CD14-positive monocyte (primary cell): ENCODE results near the gene RELL2. TPM values are rescaled to one million over a fixed set of nuclear protein-coding genes. Genes with fewer than 3 reads are reported as not detected.

Experiments used
- DNase-seq, 3 donors: peaks; one replicate each; pipeline ENCODE4 v3.0.0-alpha.2; 2011 to 2022
- H2AFZ ChIP-seq: 2 replicates; pipeline ENCODE4 v1.6.0; 2012; ENCODE audit warnings: mild to moderate bottlenecking, low read depth, low read length, inconsistent platforms; ENCODE audit not compliant: insufficient read depth, poor library complexity, severe bottlenecking
- H3K27ac ChIP-seq, 2 donors: 1 replicate in 1 of 2; 2 replicates in 1 of 2; pipeline ENCODE4 v1.5.1; 2012 to 2013; ENCODE audit warnings: low read length in 2 of 2, control low read depth in 1 of 2, inconsistent platforms in 1 of 2, low read depth in 1 of 2, mild to moderate bottlenecking in 1 of 2
- H3K27me3 ChIP-seq, 2 donors: one replicate each; pipeline versions ENCODE4 v1.6.0 to v1.6.1; 2011 to 2013; ENCODE audit warnings: low read length in 2 of 2; ENCODE audit not compliant: control insufficient read depth in 2 of 2, insufficient read depth in 2 of 2
- H3K36me3 ChIP-seq, 2 donors: replicated peaks in 1 of 2; 1 replicate in 1 of 2; 2 replicates in 1 of 2; pipeline versions ENCODE4 v1.5.1 to v1.6.1; 2012 to 2013; ENCODE audit warnings: low read length in 2 of 2, control low read depth in 1 of 2, inconsistent platforms in 1 of 2, mild to moderate bottlenecking in 1 of 2; ENCODE audit not compliant: insufficient read depth in 2 of 2, control insufficient read depth in 1 of 2
- H3K4me1 ChIP-seq, 2 donors: 1 replicate in 1 of 2; 2 replicates in 1 of 2; pipeline versions ENCODE4 v1.5.1 to v1.6.1; 2012 to 2013; ENCODE audit warnings: low read length in 2 of 2, control low read depth in 1 of 2, inconsistent platforms in 1 of 2, mild to moderate bottlenecking in 1 of 2, moderate library complexity in 1 of 2; ENCODE audit not compliant: insufficient read depth in 2 of 2, control insufficient read depth in 1 of 2
- H3K4me2 ChIP-seq: replicated peaks from 2 replicates; pipeline ENCODE3; 2012; ENCODE audit warnings: low read length, moderate library complexity, mild to moderate bottlenecking; ENCODE audit not compliant: poor library complexity, severe bottlenecking; ENCODE audit errors: extremely low read depth
- H3K4me3 ChIP-seq, 3 experiments: fragments of 200-600 bp in 1 of 3; sonication (generic) in 1 of 3; replicated peaks in 1 of 3; 1 replicate in 2 of 3; 2 replicates in 1 of 3; pipeline ENCODE4 v1.5.1; 2011 to 2013; ENCODE audit warnings: low read length in 3 of 3, mild to moderate bottlenecking in 3 of 3, control low read depth in 2 of 3, low read depth in 2 of 3, inconsistent platforms in 1 of 3, moderate library complexity in 1 of 3
- H3K79me2 ChIP-seq: 2 replicates; pipeline ENCODE4 v1.6.0; 2012; ENCODE audit warnings: mild to moderate bottlenecking, control low read depth, inconsistent platforms, low read length, moderate library complexity; ENCODE audit not compliant: insufficient read depth
- H3K9ac ChIP-seq: 2 replicates; pipeline ENCODE4 v1.6.0; 2017; ENCODE audit warnings: low read length, mild to moderate bottlenecking; ENCODE audit not compliant: insufficient read depth, poor library complexity, severe bottlenecking
- H3K9me3 ChIP-seq, 2 donors: replicated peaks in 1 of 2; 1 replicate in 1 of 2; 2 replicates in 1 of 2; pipeline versions ENCODE4 v1.5.1 to v1.6.1; 2012 to 2013; ENCODE audit warnings: low read length in 2 of 2, control low read depth in 1 of 2; ENCODE audit not compliant: control insufficient read depth in 1 of 2, insufficient read depth in 1 of 2
- H4K20me1 ChIP-seq: 2 replicates; pipeline ENCODE4 v1.6.0; 2012; ENCODE audit warnings: mild to moderate bottlenecking, low read length, control low read depth, moderate library complexity; ENCODE audit not compliant: insufficient read depth
- H3K27ac Mint-ChIP-seq, 7 donors: one replicate each; pipeline ENCODE4 v1.8.0; 2020; ENCODE audit warnings: mild to moderate bottlenecking in 7 of 7, mixed read lengths in 7 of 7, moderate library complexity in 6 of 7, inconsistent platforms in 2 of 7
- H3K27me3 Mint-ChIP-seq, 3 donors: one replicate each; pipeline ENCODE4 v1.8.0; 2021 to 2022; ENCODE audit warnings: low read depth in 3 of 3, mild to moderate bottlenecking in 3 of 3, mixed read lengths in 3 of 3, moderate library complexity in 3 of 3, inconsistent platforms in 1 of 3
- H3K36me3 Mint-ChIP-seq, 2 donors: one replicate each; pipeline ENCODE4 v1.8.0; 2020; ENCODE audit warnings: mixed read lengths in 2 of 2, inconsistent platforms in 1 of 2, mild to moderate bottlenecking in 1 of 2
- H3K4me1 Mint-ChIP-seq: one replicate; pipeline ENCODE4 v1.8.0; 2020; ENCODE audit warnings: mild to moderate bottlenecking, mixed read lengths
- H3K4me3 Mint-ChIP-seq, 2 donors: one replicate each; pipeline ENCODE4 v1.8.0; 2020; ENCODE audit warnings: mild to moderate bottlenecking in 2 of 2, mixed read lengths in 2 of 2, moderate library complexity in 1 of 2
- H3K9me3 Mint-ChIP-seq, 7 donors: one replicate each; pipeline ENCODE4 v1.8.0; 2020 to 2022; ENCODE audit warnings: mixed read lengths in 7 of 7, mild to moderate bottlenecking in 6 of 7, moderate library complexity in 6 of 7, inconsistent platforms in 2 of 7
- WGBS: methylation state at CpG from one replicate; pipeline ENCODE4 v1.1.5; 2013; ENCODE audit warnings: missing lambda C conversion rate; ENCODE audit not compliant: insufficient coverage; 5-methylcytosine and 5-hydroxymethylcytosine counted together
- intact Hi-C, 2 donors: fragments of 100-400 bp; cut with micrococcal nuclease; formaldehyde crosslinking; loops; one replicate each; pipeline versions ENCODE4 v1.15.0 to v1.15.1; 2023
- polyA plus RNA-seq, 3 donors: library from polyadenylated mRNA; depleted of rRNA in 1 of 3; unstranded in 2 of 3; stranded (reverse) in 1 of 3; fragments of 300-500 nt in 2 of 3; fragments of >200 nt in 1 of 3; fragmentation: Illumina TruSeq in 2 of 3; gene quantifications; 1 replicate in 2 of 3; 2 replicates in 1 of 3; pipeline ENCODE4 v1.2.3, GENCODE V29; 2012 to 2021
- TF ChIP-seq, protein P1 (sequence below): fragments of 200-600 bp; IDR thresholded peaks from one replicate; pipeline ENCODE4 v1.8.0; 2022; ENCODE audit warnings: antibody characterized with exemption, mild to moderate bottlenecking

RELL2 gene
- polyA plus RNA-seq, 3 donors: 1.0 to 17.3 (median 1.3) TPM

- H3K36me3 Mint-ChIP-seq: peaks cover 16 to 41% of the 10 kb centered on the region in 2 donors
- no peak for DNase-seq
- WGBS: no CpG with 5 or more reads among the region's 2 CpGs
- peak overlapping the region; percentile 36 to 97 for H3K27ac ChIP-seq
- H3K9me3 Mint-ChIP-seq: peaks cover 0 to 2% (median 0%) of the 10 kb centered on the region in 7 donors
- intact Hi-C loops: no loop called here
- H3K36me3 ChIP-seq: peaks cover 4 to 14% of the 10 kb centered on the region in 2 donors
- H3K4me1 ChIP-seq: peaks cover 84 to 98% of the 10 kb centered on the region in 2 donors
- H3K27ac Mint-ChIP-seq: peak overlapping the region; percentile 99 to 100 (median 100)
- no peak overlapping the region for H2AFZ ChIP-seq
- H3K4me3 Mint-ChIP-seq: no peak overlapping the region
- H3K27me3 Mint-ChIP-seq: no peaks in the 10 kb centered on the region
- H4K20me1 ChIP-seq: peaks cover 13% of the 10 kb centered on the region
- H3K4me3 ChIP-seq: peak overlapping the region in 1 of 3 experiments; percentile 1
- H3K79me2 ChIP-seq: peaks cover 94% of the 10 kb centered on the region
- no peak overlapping the region for H3K9ac ChIP-seq
- TF ChIP-seq, protein P1, sequence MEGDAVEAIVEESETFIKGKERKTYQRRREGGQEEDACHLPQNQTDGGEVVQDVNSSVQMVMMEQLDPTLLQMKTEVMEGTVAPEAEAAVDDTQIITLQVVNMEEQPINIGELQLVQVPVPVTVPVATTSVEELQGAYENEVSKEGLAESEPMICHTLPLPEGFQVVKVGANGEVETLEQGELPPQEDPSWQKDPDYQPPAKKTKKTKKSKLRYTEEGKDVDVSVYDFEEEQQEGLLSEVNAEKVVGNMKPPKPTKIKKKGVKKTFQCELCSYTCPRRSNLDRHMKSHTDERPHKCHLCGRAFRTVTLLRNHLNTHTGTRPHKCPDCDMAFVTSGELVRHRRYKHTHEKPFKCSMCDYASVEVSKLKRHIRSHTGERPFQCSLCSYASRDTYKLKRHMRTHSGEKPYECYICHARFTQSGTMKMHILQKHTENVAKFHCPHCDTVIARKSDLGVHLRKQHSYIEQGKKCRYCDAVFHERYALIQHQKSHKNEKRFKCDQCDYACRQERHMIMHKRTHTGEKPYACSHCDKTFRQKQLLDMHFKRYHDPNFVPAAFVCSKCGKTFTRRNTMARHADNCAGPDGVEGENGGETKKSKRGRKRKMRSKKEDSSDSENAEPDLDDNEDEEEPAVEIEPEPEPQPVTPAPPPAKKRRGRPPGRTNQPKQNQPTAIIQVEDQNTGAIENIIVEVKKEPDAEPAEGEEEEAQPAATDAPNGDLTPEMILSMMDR: no peak
- no peaks in the 10 kb centered on the region for H3K27me3 ChIP-seq
- no peak overlapping the region for H3K4me2 ChIP-seq
- no peaks in the 10 kb centered on the region for H3K9me3 ChIP-seq
- peaks cover 87% of the 10 kb centered on the region for H3K4me1 Mint-ChIP-seq
Observed at GRCh38 chr5:141608046-141608445, 28.8 kb upstream of the RELL2 start.

- H3K4me3 Mint-ChIP-seq: peak overlapping the region in 1 of 2 donors; percentile 11
- peak overlapping the region in 1 of 3 experiments; percentile 1 for H3K4me3 ChIP-seq
- H3K79me2 ChIP-seq: peaks cover 94% of the 10 kb centered on the region
- peaks cover 18% of the 10 kb centered on the region for H4K20me1 ChIP-seq
- H3K27ac Mint-ChIP-seq: peak overlapping the region; percentile 69 to 100 (median 99)
- H3K27me3 ChIP-seq: no peaks in the 10 kb centered on the region
- H2AFZ ChIP-seq: no peak overlapping the region
- WGBS: no CpG with 5 or more reads among the region's 1 CpG
- H3K4me1 ChIP-seq: peaks cover 84 to 98% of the 10 kb centered on the region in 2 donors
- H3K27me3 Mint-ChIP-seq: no peaks in the 10 kb centered on the region
- H3K9ac ChIP-seq: no peak overlapping the region
- peak overlapping the region in 1 of 2 donors; percentile 97 for H3K27ac ChIP-seq
- H3K36me3 Mint-ChIP-seq: peaks cover 16 to 44% of the 10 kb centered on the region in 2 donors
- H3K4me1 Mint-ChIP-seq: peaks cover 87% of the 10 kb centered on the region
- H3K36me3 ChIP-seq: peaks cover 4 to 14% of the 10 kb centered on the region in 2 donors
- no peaks in the 10 kb centered on the region for H3K9me3 ChIP-seq
- no peak for DNase-seq
- intact Hi-C loops: no loop called here
- TF ChIP-seq, protein P1: no peak
- no peak overlapping the region for H3K4me2 ChIP-seq
- peaks cover 0 to 2% (median 0%) of the 10 kb centered on the region in 7 donors for H3K9me3 Mint-ChIP-seq
Observed at GRCh38 chr5:141608557-141608956, 28.2 kb upstream of the RELL2 start.
